Heart left ventricle (tissue), 13 donors: ENCODE data around the gene CHST11.

Experiments used
- POLR2A ChIP-seq, 2 donors: fragments of 450-650 bp; IDR thresholded peaks; one replicate each; pipeline ENCODE4 v1.6.1; 2017; ENCODE audit warnings: antibody characterized with exemption in 2 of 2, mild to moderate bottlenecking in 2 of 2, moderate library complexity in 2 of 2
- TF ChIP-seq, protein P1 (sequence below), 12 donors: fragments of 200-600 bp; sonication (generic) in 4 of 12; IDR thresholded peaks; one replicate each; pipeline versions ENCODE4 v1.5.0 to v1.8.0; 2018 to 2022; ENCODE audit warnings: antibody characterized with exemption in 12 of 12, mild to moderate bottlenecking in 5 of 12
- donor health status: ischemic (EF 13 %, LVEDD 7.1; RV severe dilation, severe dysfunction).
- donor health status: DM: no; HTN: yes; CAD: no.
- donor health status: DM: no; HTN: no; CAD: no.
- donor health status: ischemic (EF 25% LVEDD 6.9; RV normal size, moderate dysfunction).
- donor health status: ischemic (EF 25% LVEDD 5.7; RV mildly dilated, moderate dysfunction).
- donor health status: ischemic (EF 35%, LVEDD 5.7; RV mildly dilated, moderate dysfunction).
- donor health status: nonischemic (EF 11% LVEDD 7.7; RV severe dilation, severe dysfunction).
- donor health status: DM: yes; HTN: yes; CAD: no.
- donor health status: PGD.
- donor health status: ischemic (EF 29% LVEDD 5.4; RV normal size, mild dysfunction).
- donor health status: nonischemic (EF 23%, LVEDD 6.1; RV moderate dilation, normal function).

GRCh38 chr12:104751594-104751993, 294.8 kb downstream of the CHST11 start:
- TF ChIP-seq, protein P1, sequence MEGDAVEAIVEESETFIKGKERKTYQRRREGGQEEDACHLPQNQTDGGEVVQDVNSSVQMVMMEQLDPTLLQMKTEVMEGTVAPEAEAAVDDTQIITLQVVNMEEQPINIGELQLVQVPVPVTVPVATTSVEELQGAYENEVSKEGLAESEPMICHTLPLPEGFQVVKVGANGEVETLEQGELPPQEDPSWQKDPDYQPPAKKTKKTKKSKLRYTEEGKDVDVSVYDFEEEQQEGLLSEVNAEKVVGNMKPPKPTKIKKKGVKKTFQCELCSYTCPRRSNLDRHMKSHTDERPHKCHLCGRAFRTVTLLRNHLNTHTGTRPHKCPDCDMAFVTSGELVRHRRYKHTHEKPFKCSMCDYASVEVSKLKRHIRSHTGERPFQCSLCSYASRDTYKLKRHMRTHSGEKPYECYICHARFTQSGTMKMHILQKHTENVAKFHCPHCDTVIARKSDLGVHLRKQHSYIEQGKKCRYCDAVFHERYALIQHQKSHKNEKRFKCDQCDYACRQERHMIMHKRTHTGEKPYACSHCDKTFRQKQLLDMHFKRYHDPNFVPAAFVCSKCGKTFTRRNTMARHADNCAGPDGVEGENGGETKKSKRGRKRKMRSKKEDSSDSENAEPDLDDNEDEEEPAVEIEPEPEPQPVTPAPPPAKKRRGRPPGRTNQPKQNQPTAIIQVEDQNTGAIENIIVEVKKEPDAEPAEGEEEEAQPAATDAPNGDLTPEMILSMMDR (IDR thresholded peaks at IDR 0.05) = no peak
- no peak for TF ChIP-seq POLR2A (IDR thresholded peaks at IDR 0.05)
